Measurements from ENCODE around the gene SLC15A3.

SLC15A3 gene

GRCh38 chr11:60951904-60952741, at the start of gene SLC15A3:
Gene SLC15A3 (minus strand): TSS chr11:60952176. CDS start chr11:60951551, 625 bp downstream.
- DNase-seq = no peak

DNA sequence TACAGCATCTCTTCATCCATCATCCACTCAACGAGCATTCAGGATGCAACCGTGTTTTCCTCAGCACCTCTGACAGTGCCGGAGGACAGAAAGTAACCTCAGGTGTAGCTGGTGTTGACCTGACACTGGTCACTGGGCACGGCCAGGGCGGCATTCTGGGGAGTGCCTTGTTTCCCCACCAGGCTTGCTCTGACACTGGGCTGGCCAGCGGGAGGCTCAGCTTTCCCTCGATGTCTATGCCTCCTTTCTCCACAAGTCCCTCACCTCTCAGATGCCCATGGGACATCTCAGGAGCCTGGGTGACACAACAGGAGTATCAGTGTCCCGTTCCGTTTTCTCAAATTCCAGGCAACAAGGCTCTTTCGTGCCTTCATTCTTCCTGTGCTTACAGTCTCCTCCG, 48.5 kb upstream of the SLC15A3 start:
- no peak for DNase-seq

DNA sequence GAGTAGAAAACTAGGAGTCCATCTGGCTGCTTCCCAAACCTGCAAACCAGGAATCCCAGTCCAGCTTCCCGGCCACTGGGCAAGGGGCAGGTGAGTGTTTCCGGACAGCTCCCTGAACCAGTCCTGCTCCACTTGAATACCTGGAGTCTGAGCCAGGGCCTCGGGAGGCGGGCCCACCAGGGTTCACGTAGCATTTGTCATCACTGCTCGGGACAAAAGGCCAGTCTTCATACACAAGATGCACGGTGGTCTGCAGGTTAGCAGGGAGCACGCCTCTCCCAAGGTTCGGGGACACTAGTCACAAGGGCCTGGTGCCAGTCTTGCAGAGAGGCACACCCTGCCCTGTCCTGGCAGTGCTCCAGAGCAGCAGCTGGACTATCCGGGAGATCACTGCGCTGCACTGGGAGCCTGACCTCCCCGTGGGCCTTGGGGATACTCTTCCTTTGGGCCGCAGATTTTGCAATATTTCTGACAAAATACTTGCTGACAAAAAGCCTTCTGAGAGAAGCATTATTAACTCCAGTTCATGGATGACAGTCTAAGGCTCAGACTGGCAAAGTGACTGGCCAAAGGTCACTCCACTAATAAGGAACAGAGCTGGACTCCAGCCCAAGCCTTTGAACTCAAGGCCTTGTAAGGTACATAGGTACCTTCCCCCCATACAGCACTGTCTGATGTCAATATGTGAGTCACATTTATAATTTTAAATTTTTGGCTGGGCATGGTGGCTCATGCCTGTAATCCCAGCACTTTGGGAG, 44.6 kb upstream of the SLC15A3 start:
- DNase-seq = no peak

GRCh38 chr11:60995798-60996197, 43.8 kb upstream of the SLC15A3 start:
- no peak for DNase-seq

GRCh38 chr11:60994541-60995080, 42.6 kb upstream of the SLC15A3 start:
- DNase-seq = no peak

DNA sequence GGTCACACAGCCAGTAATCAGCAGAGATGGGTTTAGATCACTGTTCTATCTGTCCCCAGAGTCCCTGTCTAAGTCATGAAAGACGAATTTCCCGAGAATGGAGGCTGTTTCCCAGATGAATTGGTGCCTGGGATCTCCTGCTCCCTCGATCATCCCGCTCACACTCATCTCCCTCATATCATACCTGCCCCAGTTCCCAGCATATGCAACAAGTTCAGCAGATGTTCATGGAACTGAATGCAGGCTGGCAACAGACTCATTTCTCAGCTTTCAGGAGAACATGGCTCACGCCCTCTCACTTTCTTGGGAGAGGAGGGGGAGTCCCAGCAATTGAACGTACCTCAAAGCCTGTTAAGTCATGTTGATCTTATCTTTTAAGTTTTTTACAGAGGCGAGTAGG, 41.6 kb upstream of the SLC15A3 start:
- DNase-seq = no peak

GRCh38 chr11:60992842-60993409, 41.0 kb upstream of the SLC15A3 start:
- DNase-seq = no peak

DNA sequence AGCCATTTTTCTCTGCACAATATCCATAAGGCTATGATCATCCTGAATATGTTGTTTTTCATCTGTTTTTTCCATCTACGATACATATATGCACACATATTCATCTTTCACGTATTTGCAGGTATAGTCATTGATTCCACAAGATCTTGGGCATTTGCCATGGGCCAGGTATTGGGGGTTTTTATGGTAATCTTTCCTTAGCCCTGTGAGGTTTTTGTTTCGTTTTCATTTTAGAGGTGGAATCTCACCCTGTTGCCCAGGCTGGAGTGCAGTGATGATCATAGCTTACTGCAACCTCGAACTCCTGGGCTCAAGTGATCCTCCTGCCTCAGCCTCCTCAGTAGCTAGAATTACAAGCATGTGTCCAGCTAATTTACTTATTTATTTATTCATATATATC, 39.5 kb upstream of the SLC15A3 start:
- no peak for DNase-seq

DNA sequence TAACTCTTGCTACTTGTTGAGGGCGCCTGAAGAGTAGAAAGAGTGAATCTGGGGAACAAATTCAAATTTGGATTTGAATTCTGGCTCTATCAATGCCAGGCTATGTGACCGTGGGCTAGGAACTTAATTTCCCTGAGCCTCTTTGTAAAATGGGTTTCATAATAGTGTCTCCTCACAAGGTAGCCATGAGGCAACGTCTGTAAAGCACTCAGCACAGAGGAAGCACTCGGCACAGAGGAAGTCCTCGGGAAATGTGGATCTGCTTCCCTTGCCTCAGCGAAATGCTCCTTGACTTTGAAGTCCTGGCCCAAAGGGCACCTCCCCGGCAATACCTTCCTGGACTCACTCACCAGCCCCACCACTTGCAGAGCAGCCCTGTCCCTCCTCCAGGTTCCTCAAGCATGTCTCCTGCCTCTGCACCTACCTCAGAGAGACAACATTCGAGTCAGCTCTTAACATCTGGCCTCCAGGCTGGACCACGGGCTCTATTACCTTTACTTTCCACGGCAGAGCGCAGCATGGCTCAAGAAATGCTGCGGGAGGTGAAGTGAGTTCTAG, 37.2 kb upstream of the SLC15A3 start:
- DNase-seq = no peak

GRCh38 chr11:60988658-60989057, 36.7 kb upstream of the SLC15A3 start:
- no peak for DNase-seq

DNA sequence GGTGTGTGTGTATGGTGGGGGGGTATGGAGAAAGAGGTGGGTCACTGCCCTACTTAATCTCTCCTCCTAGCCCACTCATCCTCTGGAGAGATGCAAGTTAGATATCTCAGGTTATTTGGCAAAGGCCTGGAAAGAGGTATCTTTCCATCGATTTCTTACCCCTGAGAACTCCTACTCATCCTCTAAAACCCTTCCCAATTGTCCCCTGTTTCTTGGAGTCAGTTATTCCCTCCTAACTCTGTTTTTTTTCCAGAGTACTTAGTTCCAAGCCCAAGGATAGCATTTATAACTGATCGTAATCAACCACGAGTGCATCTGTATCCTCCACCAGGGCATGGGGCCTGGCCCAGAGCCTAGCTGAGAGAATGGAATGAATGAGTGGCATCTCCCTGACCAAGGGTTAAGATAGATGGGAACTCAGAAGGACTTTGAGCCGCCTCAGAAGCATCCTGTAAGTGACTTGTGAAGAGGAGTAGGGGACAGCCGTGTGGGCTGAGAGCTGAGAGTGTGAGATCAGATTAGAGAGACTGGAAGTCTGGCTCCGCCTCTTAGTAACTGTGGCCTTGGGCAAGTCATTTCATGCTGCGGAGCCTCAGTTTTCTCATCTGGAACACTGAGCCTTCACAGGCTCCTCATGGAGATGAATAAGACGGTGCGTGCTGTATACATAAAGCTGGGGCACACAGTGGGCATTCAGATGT, 35.8 kb upstream of the SLC15A3 start:
- no peak for DNase-seq

GRCh38 chr11:60985991-60986915, 34.3 kb upstream of the SLC15A3 start:
- DNase-seq = no peak

- DNase-seq = no peak
Measured at GRCh38 chr11:60985501-60985900, 33.5 kb upstream of the SLC15A3 start.

- DNase-seq = no peak
Measured at GRCh38 chr11:60984636-60985035, 32.7 kb upstream of the SLC15A3 start.

DNA sequence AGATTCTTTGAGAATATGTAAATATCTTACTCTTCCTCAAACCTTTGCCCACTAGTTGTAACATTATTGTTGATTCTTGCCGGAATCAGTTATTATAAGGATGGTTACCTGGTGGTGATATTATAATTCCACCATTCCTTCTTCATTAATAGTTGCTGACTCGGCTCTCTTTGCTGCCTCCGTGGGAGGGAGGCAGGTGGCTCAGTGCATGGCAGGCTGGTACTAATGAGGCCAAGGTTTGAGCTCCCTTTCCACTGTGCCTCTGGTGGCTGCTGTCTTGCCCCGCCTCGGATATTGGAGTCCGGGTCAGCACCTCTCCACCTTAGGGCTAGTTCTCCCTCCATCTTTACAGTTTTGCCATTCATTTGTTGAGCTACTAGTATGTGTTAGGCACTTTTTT, 32.2 kb upstream of the SLC15A3 start:
- DNase-seq = no peak

GRCh38 chr11:60982184-60982583, 30.2 kb upstream of the SLC15A3 start:
- DNase-seq = no peak

DNA sequence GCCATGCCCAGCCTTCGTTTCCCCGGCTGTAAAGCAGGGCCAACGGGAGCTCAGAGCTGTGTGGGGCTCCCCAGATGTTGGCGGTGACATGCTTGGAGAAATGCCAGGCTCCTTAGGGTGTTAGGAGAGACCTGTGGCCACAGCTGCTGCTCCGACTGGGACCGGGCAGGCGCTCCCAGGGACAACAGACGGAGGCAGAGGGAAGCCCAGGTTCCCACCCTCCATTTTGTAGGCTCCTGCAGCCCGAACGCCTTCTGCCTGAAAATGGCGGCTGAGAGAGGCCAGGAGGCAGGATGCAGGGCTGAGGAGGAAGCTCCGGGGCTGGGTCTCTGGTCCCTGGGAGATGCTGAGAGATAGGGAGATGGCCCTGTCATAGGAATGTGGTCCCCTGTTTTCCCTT, 29.5 kb upstream of the SLC15A3 start:
- DNase-seq = no peak

DNA sequence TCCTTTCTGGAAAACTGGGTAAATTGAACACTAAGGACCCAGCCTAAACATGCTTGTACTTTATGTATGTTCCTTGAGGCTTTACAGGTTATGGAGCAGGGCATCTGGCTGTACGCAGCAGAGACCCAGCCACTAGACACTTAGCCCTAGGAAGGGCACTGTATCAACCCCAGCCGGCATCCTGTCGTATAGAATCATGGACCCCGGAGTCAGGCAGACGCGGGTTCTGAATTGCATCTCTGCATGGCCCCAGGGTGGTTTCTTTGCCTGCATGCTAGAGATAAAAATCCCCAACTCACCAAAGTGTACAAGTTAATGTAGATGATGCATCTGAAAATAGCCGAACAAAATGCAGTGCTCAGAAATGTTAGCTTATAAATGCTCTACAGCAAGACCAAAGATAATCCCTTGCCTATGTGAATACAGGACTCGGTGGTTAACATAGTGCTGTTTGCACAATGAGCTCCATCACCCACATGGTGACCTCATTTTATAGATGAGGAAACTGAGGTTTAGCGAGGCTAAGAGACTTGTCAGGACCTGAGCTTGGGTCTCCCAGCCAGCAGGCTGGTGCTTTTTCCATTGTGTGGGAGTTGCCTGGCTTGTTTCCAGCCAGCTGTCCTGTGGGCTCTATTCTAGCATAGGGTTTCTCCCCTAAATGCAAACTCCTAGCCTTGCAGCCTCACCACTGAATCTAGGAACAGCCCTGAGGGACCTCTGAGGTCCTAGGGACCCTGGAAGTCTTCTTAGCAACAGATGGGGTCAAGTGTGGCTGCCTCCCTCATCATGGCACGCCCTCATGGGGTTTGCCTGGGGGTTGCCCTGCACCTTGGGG, 26.8 kb upstream of the SLC15A3 start:
- no peak for DNase-seq

DNA sequence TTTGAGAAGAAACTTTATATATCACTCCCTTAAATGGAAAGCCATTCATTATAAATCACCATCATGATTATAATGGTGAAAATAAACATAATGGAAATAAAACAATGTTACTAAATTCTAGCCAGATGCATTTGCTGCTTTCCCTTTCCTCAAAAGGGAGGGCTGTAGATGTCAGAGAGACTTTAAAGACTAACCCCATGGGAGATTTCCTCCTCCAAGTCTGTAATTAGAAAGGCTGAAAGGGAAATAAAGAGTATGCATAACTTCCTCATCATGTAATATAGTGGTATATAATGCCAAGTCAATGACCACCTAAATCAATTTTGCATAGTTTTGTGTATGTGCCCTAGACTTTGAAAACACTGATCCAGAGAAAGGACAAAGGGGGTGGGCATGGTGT, 25.9 kb upstream of the SLC15A3 start:
- DNase-seq = no peak

- no peak for DNase-seq
Measured at GRCh38 chr11:60977224-60977623, 25.2 kb upstream of the SLC15A3 start.

GRCh38 chr11:60974726-60975125, 22.8 kb upstream of the SLC15A3 start:
- no peak for DNase-seq

All from COR-L47 (cell line).